Measurements from ENCODE around the gene PGGT1B. TPM values are rescaled to one million over a fixed set of nuclear protein-coding genes. Genes with fewer than 3 reads are reported as not detected.

PGGT1B gene
- total RNA-seq, 2 experiments from 2014 or later = 32.8 to 35.8 TPM

DNA sequence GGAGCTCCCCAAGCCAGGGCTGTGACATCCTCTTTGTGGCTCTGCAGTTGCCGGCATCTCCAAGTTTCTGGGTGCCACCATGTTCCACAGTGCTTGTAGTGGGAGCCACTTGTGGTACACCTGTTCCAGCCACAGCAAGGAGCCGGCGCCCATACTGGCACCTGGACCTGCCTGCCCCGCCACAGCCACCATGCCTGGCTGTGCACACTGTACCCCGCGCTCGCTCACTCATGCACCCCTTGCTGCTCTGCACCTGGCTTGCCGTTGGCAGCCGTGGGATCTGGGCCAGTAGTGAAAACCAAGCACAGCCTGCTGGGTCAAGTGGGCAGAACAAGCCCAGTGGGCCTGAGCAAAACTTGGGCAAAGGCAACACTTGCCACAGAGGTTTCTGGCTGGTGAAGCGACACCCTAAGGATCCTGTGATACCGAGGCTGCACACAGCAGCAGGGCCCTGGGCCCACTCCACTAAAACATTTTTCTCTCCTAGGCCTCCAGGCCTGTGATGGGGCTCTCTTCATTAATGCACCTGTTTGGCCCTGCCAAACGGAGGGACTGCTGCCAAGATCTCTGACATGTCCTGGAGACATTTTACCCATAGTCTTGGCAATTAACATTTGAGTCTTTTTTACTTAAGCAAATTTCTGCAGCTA is 95.8 kb downstream of the PGGT1B start:
- no peak overlapping the region for H3K27ac Mint-ChIP-seq
- H3K4me1 Mint-ChIP-seq = peaks cover 11% of the 10 kb centered on the region
- POLR2A ChIA-PET = no interaction called here
- no peaks in the 10 kb centered on the region for H3K36me3 Mint-ChIP-seq
- ATAC-seq (ENCODE audit: low read depth) (no peak), DNase-seq (no peak)
- H3K4me3 Mint-ChIP-seq = no peak overlapping the region
- peaks cover 45% of the 10 kb centered on the region for H3K27me3 Mint-ChIP-seq
- H3K9me3 Mint-ChIP-seq = peaks cover 8% of the 10 kb centered on the region

DNA sequence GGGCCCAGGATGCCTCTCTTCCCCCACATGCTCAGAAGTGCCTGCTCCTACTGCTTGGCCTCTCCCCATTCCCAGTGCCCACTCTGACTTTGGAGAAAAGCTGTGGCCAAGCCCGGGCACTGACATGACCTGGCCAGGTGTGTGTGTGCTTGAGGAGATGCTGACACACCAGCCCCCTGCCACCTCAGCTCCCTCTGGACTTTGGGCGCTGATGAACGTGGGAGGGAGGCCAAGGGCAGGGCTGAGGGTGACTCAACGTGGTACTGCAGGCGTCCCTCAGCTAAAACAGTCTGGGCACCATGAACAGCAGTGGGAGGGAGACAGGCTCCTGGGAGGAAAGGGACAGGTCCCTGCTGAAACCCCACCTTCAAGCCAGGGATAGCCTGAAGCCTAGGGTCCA is 96.9 kb downstream of the PGGT1B start:
- ATAC-seq (ENCODE audit: low read depth) (no peak), DNase-seq (no peak)
- Mint-ChIP-seq H3K4me1 (peaks cover 6% of the 10 kb centered on the region), H3K9me3 (peaks cover 8% of the 10 kb centered on the region), H3K4me3 (no peak overlapping the region), H3K27ac (no peak overlapping the region), H3K27me3 (peaks cover 38% of the 10 kb centered on the region), H3K36me3 (no peaks in the 10 kb centered on the region)
- POLR2A ChIA-PET = no interaction called here

DNA sequence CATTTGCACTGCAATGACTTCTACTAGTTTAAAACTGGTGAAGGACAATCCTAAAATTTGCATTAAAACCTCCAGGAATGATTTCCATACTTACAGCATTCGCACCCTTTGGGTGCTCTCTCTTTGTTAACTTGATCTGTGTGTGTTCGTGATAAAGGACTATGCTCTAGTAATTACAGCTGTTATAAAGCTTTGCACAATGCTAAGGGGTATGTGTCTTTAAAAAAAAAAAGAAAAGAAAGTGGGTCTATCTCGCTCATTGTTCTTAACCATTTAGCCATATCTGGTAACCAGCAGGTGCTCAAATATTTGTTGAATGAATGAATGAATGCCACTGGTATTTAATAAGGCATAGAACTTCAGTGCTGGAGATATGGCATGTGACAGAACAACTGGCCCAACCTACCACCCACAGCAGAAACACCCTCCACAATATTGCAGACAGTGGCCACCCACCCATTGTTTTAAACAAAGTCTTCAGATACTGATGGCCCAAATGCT is 101.7 kb downstream of the PGGT1B start:
- ATAC-seq (ENCODE audit: low read depth) = no peak
- no peaks in the 10 kb centered on the region for H3K4me1 Mint-ChIP-seq

More for the DNA sequence above, 101.7 kb downstream of the PGGT1B start:
- no peak overlapping the region for H3K27ac Mint-ChIP-seq
- POLR2A ChIA-PET = no interaction called here
- peaks cover 3% of the 10 kb centered on the region for H3K9me3 Mint-ChIP-seq
- no peak overlapping the region for H3K4me3 Mint-ChIP-seq
- no peaks in the 10 kb centered on the region for H3K36me3 Mint-ChIP-seq
- peaks cover 39% of the 10 kb centered on the region for H3K27me3 Mint-ChIP-seq
- DNase-seq = no peak

Other genes starting within 250 kb of the PGGT1B start
- gene TRIM36, start 93.0 kb downstream of the PGGT1B start, total RNA-seq = under 1 TPM; 0.17 to 0.26 TPM
- gene CCDC112, start 33.8 kb upstream of the PGGT1B start, total RNA-seq = 1 to 10 TPM; 2.2 to 2.4 TPM